Measurements from ENCODE around the gene GATAD2B.

Gene GATAD2B

GRCh38 chr1:153929981-153930948, 7.5 kb upstream of the GATAD2B start:
- TF ChIP-seq CTCF (IDR thresholded peaks at IDR 0.05; ENCODE audit: low read depth, low read length, missing control alignments) = no peak
- no peak for DNase-seq (ENCODE audit: low read depth)
- in situ Hi-C loops (cut with HindIII; ENCODE audit: low sequenced_read_pairs) = no loop called here
- H3K4me3 ChIP-seq (ENCODE audit: low read depth, low read length) = no peak overlapping the region

- in situ Hi-C loops (cut with HindIII; ENCODE audit: low sequenced_read_pairs) = no loop called here
- TF ChIP-seq CTCF (IDR thresholded peaks at IDR 0.05; ENCODE audit: low read depth, low read length, missing control alignments) = no peak
- DNase-seq (ENCODE audit: low read depth) = no peak
- no peak overlapping the region for H3K4me3 ChIP-seq (ENCODE audit: low read depth, low read length)
These were observed 6.7 kb upstream of the GATAD2B start for GRCh38 chr1:153929426-153929825.

DNA sequence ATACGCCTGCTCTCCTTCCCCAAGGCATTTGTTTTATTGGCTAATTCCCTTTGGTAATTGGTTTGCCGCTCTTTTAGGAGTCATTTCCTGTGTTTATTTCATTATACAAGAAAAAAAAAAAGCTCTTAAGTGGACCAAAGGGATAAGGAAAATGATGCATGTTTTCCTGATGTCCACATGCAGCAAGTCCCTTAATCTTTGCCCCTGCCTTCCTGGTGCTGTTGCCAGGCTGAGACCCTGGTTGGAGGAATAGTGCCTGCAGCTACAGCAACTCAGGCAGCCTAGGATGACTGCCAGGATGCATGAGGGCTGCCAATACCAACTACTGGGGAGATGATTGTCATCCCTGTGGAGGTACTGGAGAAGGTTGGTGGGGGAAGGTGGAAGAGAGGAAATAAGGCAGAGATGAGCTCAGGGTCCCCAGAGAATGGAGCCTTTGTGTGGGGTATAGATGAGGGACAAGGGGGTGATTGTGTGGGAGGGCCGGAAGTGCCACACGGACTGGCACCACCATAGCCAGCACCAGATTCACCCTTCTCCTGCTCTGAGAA, 6.1 kb upstream of the GATAD2B start:
- DNase-seq (ENCODE audit: low read depth) = no peak
- no peak for TF ChIP-seq CTCF (IDR thresholded peaks at IDR 0.05; ENCODE audit: low read depth, low read length, missing control alignments)
- in situ Hi-C loops (cut with HindIII; ENCODE audit: low sequenced_read_pairs) = no loop called here
- no peak overlapping the region for H3K4me3 ChIP-seq (ENCODE audit: low read depth, low read length)

GRCh38 chr1:153928245-153928644, 5.5 kb upstream of the GATAD2B start:
- H3K4me3 ChIP-seq (ENCODE audit: low read depth, low read length) = no peak overlapping the region
- in situ Hi-C loops (cut with HindIII; ENCODE audit: low sequenced_read_pairs) = no loop called here
- no peak for TF ChIP-seq CTCF (IDR thresholded peaks at IDR 0.05; ENCODE audit: low read depth, low read length, missing control alignments)
- no peak for DNase-seq (ENCODE audit: low read depth)

GRCh38 chr1:153926405-153926804, 3.6 kb upstream of the GATAD2B start:
- H3K4me3 ChIP-seq (ENCODE audit: low read depth, low read length) = no peak overlapping the region
- in situ Hi-C loops (cut with HindIII; ENCODE audit: low sequenced_read_pairs) = no loop called here
- DNase-seq (ENCODE audit: low read depth) = no peak
- no peak for TF ChIP-seq CTCF (IDR thresholded peaks at IDR 0.05; ENCODE audit: low read depth, low read length, missing control alignments)

DNA sequence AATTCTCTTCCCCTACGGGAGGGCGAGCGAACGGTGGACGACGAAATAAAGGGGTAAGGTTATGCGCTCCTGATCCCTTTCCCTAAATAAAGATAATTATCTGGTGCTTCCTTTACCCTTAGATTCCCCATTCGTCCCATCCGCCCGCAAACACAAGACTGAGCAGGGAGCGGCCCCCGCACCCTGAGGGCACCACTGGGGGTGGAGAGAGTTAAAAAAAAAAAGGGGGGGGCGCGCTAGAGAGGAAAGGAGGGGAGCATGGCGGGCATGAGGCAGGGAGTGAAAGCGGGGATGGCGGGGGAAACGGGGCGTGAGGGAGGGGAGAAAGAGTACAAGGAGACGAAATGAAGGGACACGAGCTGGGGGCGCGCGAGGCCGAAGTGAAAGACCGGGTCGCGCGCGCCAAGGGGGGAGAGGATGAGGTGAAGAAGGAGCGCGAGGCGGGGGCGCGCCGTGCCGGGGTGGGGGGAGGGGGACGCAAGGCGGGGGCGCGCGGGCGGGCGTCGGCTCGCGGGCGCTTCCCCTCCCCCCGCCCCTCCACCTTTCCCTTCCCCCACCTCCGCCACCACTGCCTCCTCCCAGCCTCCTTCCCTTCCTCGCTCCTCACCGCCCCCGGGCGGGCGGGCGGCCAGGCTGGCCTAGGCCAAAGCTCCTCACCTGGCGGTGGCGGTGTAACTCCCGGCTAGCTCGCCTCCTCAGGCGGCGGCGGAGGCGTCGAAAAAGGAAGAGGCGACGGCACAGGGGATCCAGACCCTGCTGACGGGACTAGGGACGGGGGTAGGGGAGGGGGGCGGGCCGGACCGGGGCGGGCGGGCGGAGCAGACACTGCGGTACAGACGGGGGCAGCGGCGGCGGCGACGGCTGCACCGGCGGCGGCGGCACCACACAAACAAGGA, 448 bp downstream of the GATAD2B start:
- no peak for TF ChIP-seq CTCF (IDR thresholded peaks at IDR 0.05; ENCODE audit: low read depth, low read length, missing control alignments)
- in situ Hi-C loops (cut with HindIII; ENCODE audit: low sequenced_read_pairs) = loop anchor here (5.0 to 25.0 kb wide), 2 partner anchors 60 to 110 kb away; no protein-coding TSS in a partner anchor
- H3K4me3 ChIP-seq (ENCODE audit: low read depth, low read length) = peak overlapping the region; percentile 82
- DNase-seq (ENCODE audit: low read depth) = no peak
